AG09309 (cell line): ENCODE results near the gene CIPC.

ENCODE experiments used
- DNase-seq: peaks from one replicate; pipeline ENCODE4 v3.0.0-alpha.2; 2010; ENCODE audit warnings: low read depth
- H3K4me3 ChIP-seq: 2 replicates; pipeline ENCODE4 v1.5.1; 2011; ENCODE audit warnings: mild to moderate bottlenecking, low read depth, low read length, moderate library complexity; ENCODE audit not compliant: control insufficient read depth
- CTCF ChIP-seq: IDR thresholded peaks from 2 replicates; pipeline ENCODE4 v1.5.1; 2011; ENCODE audit warnings: mild to moderate bottlenecking, low read depth, low read length, inconsistent platforms; ENCODE audit not compliant: insufficient read depth, control insufficient read depth; ENCODE audit errors: missing control alignments

CIPC gene

DNA sequence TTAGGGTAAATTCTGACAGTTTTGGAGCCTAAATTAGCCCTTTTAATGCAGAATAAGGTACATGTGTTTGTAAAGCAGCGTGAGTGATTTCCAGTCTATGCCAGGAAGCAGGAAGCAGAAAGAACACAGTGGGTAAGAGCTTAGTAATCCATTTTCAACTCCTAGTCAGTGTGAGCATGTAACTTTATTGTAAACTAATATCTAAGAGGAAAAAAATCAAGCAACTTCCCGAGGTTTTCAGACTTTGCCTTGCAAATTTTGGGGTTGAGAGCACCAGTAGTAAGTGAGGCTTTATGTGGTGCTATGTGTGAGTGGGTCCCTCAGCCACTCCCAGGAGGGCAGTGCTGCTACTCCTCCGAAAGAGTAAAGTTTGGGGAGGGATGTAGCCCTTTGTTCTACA, 2.9 kb downstream of the CIPC start:
- H3K4me3 ChIP-seq, result no peak overlapping the region
- TF ChIP-seq CTCF, result no peak
- no peak for DNase-seq

- TF ChIP-seq CTCF, result no peak
- H3K4me3 ChIP-seq, result no peak overlapping the region
- no peak for DNase-seq
These were observed 4.1 kb downstream of the CIPC start for GRCh38 chr14:77102154-77102553.

DNA sequence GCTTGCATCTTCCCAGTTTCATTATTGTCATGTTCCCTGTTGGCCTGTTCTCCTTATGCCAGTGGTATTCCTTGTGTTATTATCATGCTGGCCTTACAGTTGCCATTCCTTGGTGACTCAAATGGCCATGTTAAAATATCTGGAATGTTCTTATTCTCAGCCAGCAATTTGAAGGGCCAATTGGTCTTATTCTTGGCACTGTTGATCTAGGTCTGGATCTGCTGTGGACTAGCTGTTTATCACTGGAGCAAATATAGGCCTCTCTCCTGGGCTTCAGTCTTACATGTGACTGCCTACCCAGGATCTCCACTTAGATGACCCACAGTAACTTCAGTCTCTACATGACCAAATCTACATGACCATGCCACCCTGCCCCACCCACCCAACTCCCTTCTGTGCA, 5.4 kb downstream of the CIPC start:
- TF ChIP-seq CTCF, result no peak
- DNase-seq, result no peak

GRCh38 chr14:77103951-77104350, 5.9 kb downstream of the CIPC start:
- DNase-seq, result no peak
- no peak for TF ChIP-seq CTCF
- no peak overlapping the region for H3K4me3 ChIP-seq

More for the DNA sequence above, 5.4 kb downstream of the CIPC start:
- no peak overlapping the region for H3K4me3 ChIP-seq

DNA sequence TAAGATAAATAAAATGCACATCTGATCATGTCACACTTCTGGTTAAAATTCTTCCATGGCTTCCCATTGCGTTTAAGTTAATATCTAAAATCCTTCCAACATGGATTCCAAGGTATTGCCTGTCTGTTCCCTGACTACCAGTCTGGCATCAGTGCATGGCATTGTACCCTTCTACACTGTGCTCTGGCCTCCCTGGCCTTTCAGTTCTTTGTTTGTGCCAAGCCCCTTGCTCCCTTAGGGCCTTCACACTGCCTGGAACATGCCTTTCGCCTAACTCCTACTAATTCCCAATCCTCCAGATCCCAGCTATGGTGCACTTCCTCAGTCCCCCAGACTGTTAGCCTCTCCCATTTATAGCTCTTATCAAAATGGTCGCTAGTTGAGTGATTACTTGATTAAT, 6.3 kb downstream of the CIPC start:
- TF ChIP-seq CTCF, result no peak
- no peak overlapping the region for H3K4me3 ChIP-seq
- DNase-seq, result no peak

- no peak for DNase-seq
- no peak overlapping the region for H3K4me3 ChIP-seq
- TF ChIP-seq CTCF, result no peak
These were observed 7.3 kb downstream of the CIPC start for GRCh38 chr14:77105145-77105939.
